Mammary epithelial cell (primary cell): ENCODE measurements around the gene PDE9A.

Experiments
- CTCF ChIP-seq, 2 donors: IDR thresholded peaks in 1 of 2; conservative IDR thresholded peaks in 1 of 2; 2 replicates each; pipeline ENCODE4 v1.5.1; 2011 to 2012; ENCODE audit warnings: inconsistent platforms in 2 of 2, low read length in 2 of 2, mild to moderate bottlenecking in 2 of 2, control low read depth in 1 of 2, low read depth in 1 of 2; ENCODE audit not compliant: insufficient read depth in 1 of 2; ENCODE audit errors: extremely low read depth in 1 of 2
- EZH2 ChIP-seq: IDR thresholded peaks from 2 replicates; pipeline ENCODE4 v1.6.1; 2012; ENCODE audit warnings: low read length, inconsistent platforms, borderline replicate concordance

GRCh38 chr21:42618707-42619102, 34.7 kb upstream of the PDE9A start:
- TF ChIP-seq CTCF (conservative IDR thresholded peaks at IDR 0.05 in 1 of 2, IDR thresholded peaks at IDR 0.05 in 1 of 2; ENCODE audit: extremely low read depth in 1 of 2, insufficient read depth in 1 of 2, low read depth in 1 of 2, low read length in 2 of 2) (no peak), EZH2 (no peak)
